ENCODE data around the gene FCSK.

GRCh38 chr16:70407811-70408274 lies 46.6 kb upstream of the FCSK start:
- TF ChIP-seq CTCF (IDR thresholded peaks at IDR 0.05; ENCODE audit: poor library complexity, severe bottlenecking) (no peak), REST (IDR thresholded peaks at IDR 0.05; ENCODE audit: borderline replicate concordance) (no peak), EZH2 (IDR thresholded peaks at IDR 0.05; ENCODE audit: borderline replicate concordance, insufficient read depth, low read length, poor library complexity, severe bottlenecking) (no peak), EP300 (conservative IDR thresholded peaks at IDR 0.05; ENCODE audit: poor library complexity, severe bottlenecking) (no peak), RAD21 (conservative IDR thresholded peaks at IDR 0.05) (no peak), TAF1 (IDR thresholded peaks at IDR 0.05; ENCODE audit: low read depth) (no peak), SMC3 (conservative IDR thresholded peaks at IDR 0.05; ENCODE audit: poor library complexity) (no peak)
